Liver (tissue), 9 donors: ENCODE measurements around the gene BICRA. TPM values are rescaled to one million over a fixed set of nuclear protein-coding genes. Genes with fewer than 3 reads are reported as not detected.
A peak's percentile ranks its signal among the peaks of the same experiment; 100 is the strongest.

Experiments used
- DNase-seq: peaks from one replicate; pipeline ENCODE4 v3.0.0-alpha.2; 2017; ENCODE audit warnings: low spot score
- H3K27ac ChIP-seq, 2 donors: one replicate each; pipeline ENCODE4 v1.7.0; 2013; ENCODE audit warnings: inconsistent platforms in 2 of 2, low read length in 2 of 2, control low read depth in 1 of 2, low read depth in 1 of 2, mild to moderate bottlenecking in 1 of 2
- H3K27me3 ChIP-seq, 4 donors: one replicate each; pipeline versions ENCODE4 v1.6.1 to v1.7.0; 2013; ENCODE audit warnings: low read length in 3 of 4, inconsistent platforms in 1 of 4, mild to moderate bottlenecking in 1 of 4, moderate library complexity in 1 of 4; ENCODE audit not compliant: control insufficient read depth in 4 of 4, insufficient read depth in 4 of 4
- H3K36me3 ChIP-seq, 4 donors: one replicate each; pipeline versions ENCODE4 v1.6.1 to v1.7.0; 2013; ENCODE audit warnings: low read length in 3 of 4, mild to moderate bottlenecking in 3 of 4, low read depth in 1 of 4, moderate library complexity in 1 of 4; ENCODE audit not compliant: control insufficient read depth in 4 of 4, insufficient read depth in 3 of 4
- H3K4me1 ChIP-seq, 4 donors: one replicate each; pipeline versions ENCODE4 v1.6.1 to v1.7.0; 2013; ENCODE audit warnings: low read length in 3 of 4, mild to moderate bottlenecking in 3 of 4, moderate library complexity in 1 of 4; ENCODE audit not compliant: control insufficient read depth in 4 of 4, insufficient read depth in 4 of 4
- H3K4me3 ChIP-seq, 3 donors: one replicate each; pipeline versions ENCODE4 v1.6.1 to v1.7.0; 2013; ENCODE audit warnings: low read length in 3 of 3, control low read depth in 1 of 3, low read depth in 1 of 3, mild to moderate bottlenecking in 1 of 3
- H3K9ac ChIP-seq, 2 donors: one replicate each; pipeline ENCODE4 v1.7.0; 2013; ENCODE audit warnings: low read length in 2 of 2, mild to moderate bottlenecking in 2 of 2, moderate library complexity in 2 of 2, control low read depth in 1 of 2, low read depth in 1 of 2
- H3K9me3 ChIP-seq, 4 donors: one replicate each; pipeline versions ENCODE4 v1.6.1 to v1.7.0; 2013; ENCODE audit warnings: low read length in 3 of 4; ENCODE audit not compliant: control insufficient read depth in 4 of 4
- ATF3 ChIP-seq: IDR thresholded peaks from 2 replicates; pipeline ENCODE4 v1.6.1; 2016; ENCODE audit warnings: antibody characterized with exemption
- CTCF ChIP-seq: fragments of 150-350 bp; IDR thresholded peaks from 2 replicates; pipeline ENCODE4 v1.5.1; 2017; ENCODE audit warnings: improper control_type of control experiment, low read depth, low read length; ENCODE audit not compliant: missing input control
- EGR1 ChIP-seq, 2 donors: IDR thresholded peaks; 2 replicates each; pipeline ENCODE4 v1.6.1; 2016 to 2018; ENCODE audit warnings: antibody characterized with exemption in 2 of 2, low read depth in 2 of 2
- FOXA1 ChIP-seq: IDR thresholded peaks from 2 replicates; pipeline ENCODE4 v1.6.1; 2016; ENCODE audit warnings: antibody characterized with exemption
- FOXA2 ChIP-seq: IDR thresholded peaks from 2 replicates; pipeline ENCODE4 v1.6.1; 2016; ENCODE audit warnings: antibody characterized with exemption
- GABPA ChIP-seq, 2 donors: IDR thresholded peaks in 1 of 2; conservative IDR thresholded peaks in 1 of 2; 2 replicates each; pipeline ENCODE4 v1.6.1; 2016; ENCODE audit warnings: antibody characterized with exemption in 2 of 2, mild to moderate bottlenecking in 1 of 2, moderate library complexity in 1 of 2
- HNF4A ChIP-seq, 2 donors: conservative IDR thresholded peaks; 2 replicates each; pipeline ENCODE4 v1.6.1; 2016; ENCODE audit warnings: antibody characterized with exemption in 2 of 2, mild to moderate bottlenecking in 2 of 2
- HNF4G ChIP-seq: IDR thresholded peaks from 2 replicates; pipeline ENCODE4 v1.6.1; 2016; ENCODE audit warnings: antibody characterized with exemption
- JUND ChIP-seq, 2 donors: IDR thresholded peaks; 2 replicates each; pipeline ENCODE4 v1.6.1; 2016; ENCODE audit warnings: antibody characterized with exemption in 2 of 2
- NR2F2 ChIP-seq: IDR thresholded peaks from 2 replicates; pipeline ENCODE4 v1.6.1; 2016; ENCODE audit warnings: antibody characterized with exemption
- RAD21 ChIP-seq, 2 donors: IDR thresholded peaks; 2 replicates each; pipeline ENCODE4 v1.6.1; 2016; ENCODE audit warnings: antibody characterized with exemption in 2 of 2, mild to moderate bottlenecking in 2 of 2
- REST ChIP-seq: IDR thresholded peaks from 2 replicates; pipeline ENCODE4 v1.6.1; 2016; ENCODE audit warnings: antibody characterized with exemption, mild to moderate bottlenecking
- RXRA ChIP-seq, 2 donors: IDR thresholded peaks; 2 replicates each; pipeline ENCODE4 v1.6.1; 2017 to 2018; ENCODE audit warnings: antibody characterized with exemption in 2 of 2, mild to moderate bottlenecking in 1 of 2
- SP1 ChIP-seq: IDR thresholded peaks from 2 replicates; pipeline ENCODE4 v1.6.1; 2018; ENCODE audit warnings: antibody characterized with exemption, mild to moderate bottlenecking
- TAF1 ChIP-seq: conservative IDR thresholded peaks from 2 replicates; pipeline ENCODE4 v1.6.1; 2016; ENCODE audit warnings: antibody characterized with exemption, mild to moderate bottlenecking
- YY1 ChIP-seq: IDR thresholded peaks from 2 replicates; pipeline ENCODE4 v1.6.1; 2016; ENCODE audit warnings: antibody characterized with exemption, mild to moderate bottlenecking
- WGBS: extraction: QIAGEN DNeasy Blood & Tissue Kit; methylation state at CpG from one replicate; pipeline ENCODE4 v1.1.7; 2013; 5-methylcytosine and 5-hydroxymethylcytosine counted together
- polyA plus RNA-seq, 2 donors: library from polyadenylated mRNA; stranded (reverse) in 1 of 2; unstranded in 1 of 2; fragments of 200-250 nt in 1 of 2; fragments of >200 nt in 1 of 2; fragmentation: Nextera tagmentation in 1 of 2; extraction: Ambion mirVana in 1 of 2; gene quantifications; one replicate each; pipeline versions ENCODE4 v1.2.1 to v1.2.3, GENCODE V29; 2013 to 2015
- total RNA-seq, 2 donors: library from RNA; depleted of rRNA; stranded (reverse); fragments of >200 nt; gene quantifications; one replicate each; pipeline ENCODE4 v1.2.3, GENCODE V29; 2014
- donor health status: healthy.
- donor health status: healthy.
- donor health status: healthy.
- donor health status: healthy.
- donor health status: healthy.

The BICRA gene
- total and polyA plus RNA-seq, 4 donors, result 0.63 to 8.9 (median 3.0) TPM

DNA sequence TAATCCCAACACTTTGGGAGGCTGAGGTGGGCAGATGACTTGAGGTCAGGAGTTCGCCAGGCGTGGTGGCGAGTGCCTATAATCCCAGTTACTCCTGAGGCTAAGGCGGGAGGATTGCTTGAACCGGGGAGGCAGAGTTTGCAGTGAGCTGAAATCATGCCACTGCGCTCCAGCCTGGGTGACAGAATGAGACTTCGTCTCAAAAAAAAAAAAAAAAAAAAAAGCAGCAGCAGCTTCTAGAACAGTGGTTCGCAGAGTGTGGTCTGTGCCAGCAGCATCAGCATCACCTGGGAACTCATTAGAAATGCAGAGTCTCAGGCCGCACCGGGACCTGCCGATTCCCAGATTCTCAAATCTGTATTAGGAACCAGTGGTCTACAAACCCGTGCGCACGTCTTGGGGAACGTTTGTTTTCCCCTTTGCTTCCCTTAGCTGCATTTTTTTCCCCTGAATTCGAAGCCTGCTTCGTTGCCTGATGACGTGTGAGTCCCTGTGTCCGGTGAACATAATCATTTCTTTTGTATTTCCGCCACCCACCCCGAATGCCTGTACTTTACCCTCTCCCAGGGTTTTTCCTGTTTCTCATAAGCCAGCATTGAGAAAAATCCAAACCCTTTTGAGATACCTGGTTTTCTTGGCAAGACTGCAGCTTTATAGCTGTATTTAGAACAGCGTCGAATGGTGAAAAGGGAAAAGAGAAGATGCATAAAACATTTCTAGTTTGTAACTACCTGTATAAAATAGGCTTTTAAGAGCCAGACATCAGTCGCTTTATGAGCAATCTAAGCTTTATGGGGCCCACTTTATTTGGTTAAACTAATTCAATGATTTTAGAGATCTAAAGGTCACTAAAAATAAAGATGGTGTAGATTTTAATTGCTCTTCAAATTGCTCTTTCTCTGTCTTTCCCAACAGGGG, 49.8 kb downstream of the BICRA start:
- H3K9ac ChIP-seq, result no peak overlapping the region
- 83% methylated on average over 24 of the region's 24 CpGs for WGBS
- no peaks in the 10 kb centered on the region for H3K27me3 ChIP-seq
- DNase-seq, result no peak
- H3K4me1 ChIP-seq, result peaks cover 12 to 44% (median 28%) of the 10 kb centered on the region in 4 donors
- TF ChIP-seq FOXA1 (no peak), TAF1 (no peak), HNF4G (no peak), NR2F2 (no peak), SP1 (no peak), YY1 (no peak), EGR1 (IDR thresholded peaks at IDR 0.05; ENCODE audit: low read depth in 2 of 2) (no peak), JUND (IDR thresholded peaks at IDR 0.05) (no peak), HNF4A (conservative IDR thresholded peaks at IDR 0.05) (no peak), ATF3 (no peak), RAD21 (IDR thresholded peaks at IDR 0.05) (no peak), GABPA (IDR thresholded peaks at IDR 0.05 in 1 of 2, conservative IDR thresholded peaks at IDR 0.05 in 1 of 2) (no peak), RXRA (IDR thresholded peaks at IDR 0.05) (no peak)
- H3K36me3 ChIP-seq, result no peaks in the 10 kb centered on the region
- H3K27ac ChIP-seq, result peak overlapping the region in 1 of 2 donors; percentile 98
- H3K4me3 ChIP-seq, result no peak overlapping the region
- H3K9me3 ChIP-seq, result no peaks in the 10 kb centered on the region

DNA sequence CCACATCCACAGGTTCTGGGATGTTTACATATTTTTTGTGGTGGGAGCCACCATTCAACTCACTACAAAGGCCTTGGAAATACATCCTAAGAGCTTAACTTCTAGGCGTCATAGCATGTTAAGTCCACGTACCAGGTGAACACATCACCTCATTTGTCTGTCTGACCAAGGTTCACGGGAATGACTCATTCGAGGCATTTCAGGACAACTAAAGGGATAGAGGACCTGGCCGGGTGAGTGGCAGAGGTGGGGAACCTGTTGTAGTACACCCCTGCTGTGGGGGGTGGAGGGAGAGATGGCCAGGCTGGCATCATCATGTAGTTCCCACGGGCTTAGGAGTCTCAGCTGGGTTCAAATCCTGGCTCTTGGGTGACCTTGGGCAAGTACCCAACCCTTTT, 51.5 kb downstream of the BICRA start:
- H3K36me3 ChIP-seq, result no peaks in the 10 kb centered on the region
- H3K27ac ChIP-seq, result peak overlapping the region; percentile 96 to 98
- no peak overlapping the region for H3K4me3 ChIP-seq
- no peaks in the 10 kb centered on the region for H3K27me3 ChIP-seq
- no peak overlapping the region for H3K9ac ChIP-seq
- 40% methylated on average over 6 of the region's 6 CpGs for WGBS
- no peak for DNase-seq
- peak; percentile 37 for TF ChIP-seq HNF4G
- TF ChIP-seq ATF3, result peak; percentile 95
- TF ChIP-seq CTCF, result no peak
- peak; percentile 69 for TF ChIP-seq SP1
- TF ChIP-seq NR2F2, result no peak
- TF ChIP-seq EGR1 (IDR thresholded peaks at IDR 0.05; ENCODE audit: low read depth in 2 of 2), result no peak
- peak; percentile 76 to 92 for TF ChIP-seq HNF4A (conservative IDR thresholded peaks at IDR 0.05)
- peak; percentile 52 for TF ChIP-seq REST
- TF ChIP-seq JUND (IDR thresholded peaks at IDR 0.05), result peak; percentile 97 to 100
- TF ChIP-seq RXRA (IDR thresholded peaks at IDR 0.05), result peak; percentile 94 to 97
- TF ChIP-seq YY1, result peak; percentile 68
- TF ChIP-seq FOXA2, result peak; percentile 23
- H3K4me1 ChIP-seq, result peaks cover 17 to 56% (median 35%) of the 10 kb centered on the region in 4 donors
- no peaks in the 10 kb centered on the region for H3K9me3 ChIP-seq
